ENCODE data around the gene MCF2L.

Gene MCF2L

DNA sequence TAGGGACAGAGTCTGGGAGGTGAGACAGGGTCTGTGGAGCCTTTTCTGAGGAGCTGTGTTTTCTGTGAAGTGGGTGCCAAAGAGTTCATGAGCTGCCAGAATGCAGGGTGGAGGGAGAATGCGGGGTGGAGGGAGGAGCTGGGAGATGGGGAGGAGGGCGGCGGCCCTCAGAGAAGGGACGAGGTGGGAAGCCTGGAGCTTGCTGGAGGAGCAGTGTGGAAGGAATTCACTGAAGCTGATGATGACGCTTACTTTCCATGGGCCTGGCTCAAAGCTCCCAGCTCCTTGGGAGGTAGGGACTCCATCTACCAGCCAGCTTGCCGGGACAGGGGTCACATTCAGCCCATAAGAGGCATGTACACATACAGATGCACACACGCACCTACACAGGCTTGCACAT is 62.5 kb downstream of the MCF2L start:
- DNase-seq (ENCODE audit: low spot score): no peak

DNA sequence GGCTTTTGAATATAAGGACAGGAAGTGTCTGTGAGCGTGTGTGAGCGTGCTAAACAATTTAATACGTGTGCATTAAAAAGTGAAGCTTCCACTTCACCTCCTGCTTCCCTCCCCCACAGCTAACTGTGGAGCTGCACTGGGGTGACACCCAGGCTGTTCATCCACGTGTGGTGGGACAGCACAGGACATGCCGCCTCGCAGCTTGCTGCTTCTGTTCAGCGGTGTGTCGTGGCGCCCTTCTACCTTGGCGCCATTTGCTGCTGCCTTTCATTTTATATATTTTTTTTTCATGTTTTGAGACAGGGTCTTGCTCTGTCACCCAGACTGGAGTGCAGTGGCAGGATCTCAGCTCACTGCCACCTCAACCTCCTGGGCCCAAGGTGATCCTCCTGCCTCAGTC is 63.3 kb downstream of the MCF2L start:
- no peak for DNase-seq (ENCODE audit: low spot score)

- DNase-seq (ENCODE audit: low spot score): no peak
Measured at GRCh38 chr13:113033054-113033850, 64.2 kb downstream of the MCF2L start.

- peak; percentile 26 for DNase-seq (ENCODE audit: low spot score)
Measured at GRCh38 chr13:113034451-113035212, 65.6 kb downstream of the MCF2L start.

DNA sequence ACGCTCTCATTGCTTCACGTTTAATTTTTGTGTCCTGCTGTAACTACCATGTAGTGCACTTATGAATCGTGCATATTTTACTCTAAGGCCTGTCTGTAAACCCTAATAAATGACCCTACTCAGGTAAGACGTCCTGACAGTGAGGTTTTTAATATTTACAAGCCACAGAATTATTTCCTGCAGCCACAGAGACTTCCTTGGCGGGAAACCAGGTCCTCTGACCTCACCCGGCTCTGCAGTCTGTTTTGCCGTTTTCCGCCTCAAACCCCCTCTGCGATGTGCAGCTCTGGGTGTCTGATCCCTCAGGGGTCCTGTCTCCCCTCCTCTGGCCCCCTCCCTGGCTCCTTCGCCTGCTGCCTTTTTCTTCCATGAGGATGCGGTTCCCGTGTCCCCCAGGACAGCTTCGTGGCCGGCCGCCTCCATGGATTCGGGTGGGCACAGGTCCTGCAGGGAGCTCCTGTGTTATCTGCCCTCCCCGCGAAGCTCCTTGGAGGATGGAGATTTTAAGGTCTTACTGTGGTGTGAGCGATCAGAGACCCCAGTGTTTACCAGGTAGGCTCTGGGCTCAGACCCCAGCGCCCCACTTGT is 66.3 kb downstream of the MCF2L start:
- DNase-seq (ENCODE audit: low spot score): no peak

DNA sequence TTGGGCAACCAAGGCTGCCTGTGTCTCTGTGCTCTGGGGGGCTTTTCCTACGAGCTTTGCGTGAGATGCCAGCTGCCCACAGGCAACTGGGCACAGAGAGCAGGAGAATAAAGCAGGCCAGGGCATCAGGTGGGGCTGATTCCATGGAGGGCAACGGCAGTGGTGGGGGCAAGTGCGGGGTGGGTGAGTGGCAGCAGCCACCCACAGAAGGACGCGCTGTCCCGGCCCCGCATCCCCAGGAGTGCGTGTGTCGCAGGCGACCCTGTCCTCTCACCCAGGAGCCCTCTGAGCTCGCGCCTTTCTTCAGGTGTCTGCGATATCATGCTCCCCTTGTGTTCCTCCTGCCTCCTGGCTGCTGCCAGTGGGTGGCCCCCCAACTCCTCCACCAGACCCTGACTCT is 67.4 kb downstream of the MCF2L start:
- no peak for DNase-seq (ENCODE audit: low spot score)

DNA sequence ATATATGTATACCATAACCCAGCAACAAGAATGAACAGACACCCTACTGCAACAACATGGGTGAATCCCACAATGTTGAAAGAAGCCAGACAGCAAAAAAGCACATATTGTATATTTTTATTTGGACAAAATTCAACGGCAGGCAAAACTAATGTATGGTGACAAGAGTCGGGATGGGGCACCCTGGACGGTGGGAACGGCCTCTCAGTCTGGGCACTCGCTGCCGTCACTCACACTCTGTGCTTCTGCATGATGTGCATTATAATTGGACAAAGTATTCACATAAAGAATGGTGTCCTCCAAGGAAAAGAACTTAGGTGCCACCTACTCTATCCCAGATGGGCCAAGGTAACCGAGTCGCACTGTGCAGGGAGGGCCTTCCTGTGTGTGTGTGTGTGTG is 71.0 kb downstream of the MCF2L start:
- DNase-seq (ENCODE audit: low spot score): no peak

DNA sequence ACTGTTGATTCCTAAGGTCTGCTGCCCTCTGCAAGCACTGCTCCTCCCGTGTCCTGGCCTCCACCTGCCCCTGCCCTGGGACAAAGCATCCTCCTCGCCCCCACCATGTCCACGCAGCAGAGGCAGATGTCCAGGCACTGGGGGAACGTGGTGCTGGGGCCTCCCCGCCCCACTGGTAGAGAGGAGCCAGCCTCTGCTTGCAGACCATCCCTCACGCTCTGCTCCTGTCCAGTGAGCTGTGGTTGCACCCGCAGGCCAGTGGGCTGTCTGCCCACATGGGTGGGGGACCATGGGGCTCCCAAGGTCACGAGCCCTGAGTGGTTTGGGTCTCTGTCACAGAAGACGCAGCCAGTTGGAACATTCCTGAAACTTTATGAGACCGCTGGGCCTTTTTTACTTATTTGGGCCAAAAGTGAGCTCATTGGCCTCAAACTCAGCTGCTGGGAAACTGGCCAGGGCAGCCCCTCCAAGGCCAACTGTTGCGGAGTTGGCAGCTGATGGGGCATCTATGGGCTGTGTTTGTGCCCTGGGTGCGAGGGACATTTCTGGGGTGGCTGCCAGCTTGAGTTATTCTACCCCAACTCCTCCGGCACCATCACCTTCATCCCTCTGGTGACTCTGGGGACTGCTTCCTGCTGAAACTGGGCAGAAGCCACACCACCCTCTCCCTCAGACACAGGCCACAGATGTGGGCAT is 71.7 kb downstream of the MCF2L start:
- DNase-seq (ENCODE audit: low spot score): no peak

- DNase-seq (ENCODE audit: low spot score): no peak
Measured at GRCh38 chr13:113041293-113041690, 72.3 kb downstream of the MCF2L start.

DNA sequence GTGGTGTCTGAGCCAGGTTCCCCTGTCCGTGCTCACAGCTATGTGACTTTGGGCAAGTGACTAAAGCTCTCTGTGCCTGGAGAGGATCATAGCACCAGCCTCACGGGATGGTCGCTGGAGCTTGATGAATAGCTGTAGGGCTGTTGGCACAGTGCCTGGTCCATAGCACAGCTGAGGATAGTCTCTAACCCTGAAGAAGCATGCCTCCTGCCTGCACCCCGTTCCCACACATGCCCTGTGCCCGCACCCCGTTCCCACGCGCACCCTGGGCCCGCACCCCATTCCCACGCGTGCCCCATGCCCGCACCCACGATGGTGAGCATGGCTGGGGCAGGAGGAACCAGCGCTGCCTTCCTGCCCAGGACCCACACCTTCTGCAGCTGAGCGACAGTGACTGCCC is 72.9 kb downstream of the MCF2L start:
- DNase-seq (ENCODE audit: low spot score): no peak

DNA sequence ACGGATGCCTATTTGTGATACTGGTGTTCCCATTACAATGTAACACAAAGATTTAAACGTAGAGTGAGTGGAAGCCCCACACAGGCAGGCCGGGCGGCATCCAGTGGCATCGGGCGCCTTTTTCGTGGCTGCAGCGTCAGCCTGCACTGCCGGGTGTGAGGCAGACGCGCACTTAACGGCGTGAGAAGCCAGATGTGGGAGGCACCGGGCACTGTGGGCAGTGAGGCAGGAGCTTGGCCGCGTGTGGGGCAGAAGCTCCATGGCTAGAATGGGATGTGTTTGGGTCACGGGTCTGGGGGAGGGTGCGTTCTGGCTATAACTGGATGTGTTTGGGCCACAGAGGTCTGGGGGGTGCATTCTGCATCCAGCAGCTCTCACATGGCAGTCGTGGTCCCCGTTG is 73.4 kb downstream of the MCF2L start:
- DNase-seq (ENCODE audit: low spot score): no peak

GRCh38 chr13:113043001-113043630 is 74.1 kb downstream of the MCF2L start:
- DNase-seq (ENCODE audit: low spot score): no peak

- DNase-seq (ENCODE audit: low spot score): no peak
Measured at GRCh38 chr13:113043931-113044330, 74.9 kb downstream of the MCF2L start.

DNA sequence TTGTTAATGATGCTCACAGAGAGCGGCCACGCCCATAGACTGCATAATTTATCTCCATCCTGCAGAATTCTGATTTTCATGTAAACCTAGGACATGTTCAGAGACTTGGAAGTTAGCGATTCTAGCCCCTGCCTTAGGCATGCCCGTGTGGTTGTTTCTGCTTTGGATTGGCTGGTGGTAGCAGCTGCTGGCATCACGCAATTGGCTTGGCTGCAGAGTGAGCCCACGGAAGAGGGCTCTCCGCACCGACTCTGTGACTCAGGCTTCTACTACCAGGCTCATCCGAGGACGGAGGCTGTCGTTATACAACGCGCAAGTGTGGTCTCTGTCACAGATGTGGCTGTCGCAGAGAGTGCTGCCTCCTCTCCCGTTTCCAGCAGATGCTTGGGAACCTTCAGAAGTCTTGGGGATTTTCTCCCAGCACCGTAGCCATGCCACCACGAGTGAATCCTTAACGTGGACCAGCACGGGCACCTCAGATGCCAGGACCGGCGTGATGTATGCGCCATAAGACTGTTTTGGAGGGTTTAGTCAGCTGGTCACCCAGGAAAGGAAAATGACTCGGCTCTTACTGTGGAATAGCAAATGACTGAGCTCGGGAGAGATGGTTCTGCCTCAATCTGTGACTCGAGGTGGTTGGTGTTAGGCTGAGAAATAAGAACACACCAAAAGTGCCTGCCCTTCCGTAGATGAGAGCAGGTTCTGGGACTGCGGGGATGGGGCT is 75.5 kb downstream of the MCF2L start:
- no peak for DNase-seq (ENCODE audit: low spot score)

- no peak for DNase-seq (ENCODE audit: low spot score)
Measured at GRCh38 chr13:113045251-113046127, 76.5 kb downstream of the MCF2L start.

DNA sequence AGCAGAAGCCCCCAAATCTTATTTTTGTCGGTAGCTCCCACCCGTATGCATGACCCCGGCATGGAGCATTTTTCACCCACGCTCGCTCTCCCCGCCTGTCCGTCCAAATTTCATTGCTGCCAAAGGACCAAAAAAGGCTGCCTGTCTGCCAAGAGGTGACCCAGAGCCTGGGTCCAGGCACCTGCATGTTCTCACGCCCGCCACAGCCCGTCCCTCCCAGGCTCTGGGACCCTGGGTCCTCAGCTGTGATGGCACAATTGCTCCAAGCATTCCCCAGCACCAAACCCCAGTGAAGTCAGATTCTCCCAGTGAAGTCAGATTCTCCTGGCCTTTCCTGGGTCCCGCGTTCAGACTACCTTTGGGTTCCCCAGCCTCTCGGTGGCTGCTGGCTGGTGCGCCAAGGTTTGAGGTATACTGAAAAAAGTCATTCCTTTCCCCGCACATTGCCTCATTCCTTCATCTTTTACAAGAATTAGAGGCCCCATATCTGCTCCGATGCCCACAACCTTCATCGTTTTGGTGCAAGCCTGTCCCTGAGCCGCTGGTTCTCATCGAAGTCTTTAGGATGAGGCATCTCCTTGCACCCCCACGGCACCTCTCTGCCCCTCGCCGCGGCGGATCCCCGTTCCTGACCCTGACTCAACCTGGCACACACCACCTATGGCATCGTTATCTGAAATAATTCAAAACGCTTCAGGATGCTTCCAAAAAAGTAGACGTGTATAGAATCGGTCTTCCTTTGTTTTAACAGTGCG is 77.3 kb downstream of the MCF2L start:
- no peak for DNase-seq (ENCODE audit: low spot score)

DNA sequence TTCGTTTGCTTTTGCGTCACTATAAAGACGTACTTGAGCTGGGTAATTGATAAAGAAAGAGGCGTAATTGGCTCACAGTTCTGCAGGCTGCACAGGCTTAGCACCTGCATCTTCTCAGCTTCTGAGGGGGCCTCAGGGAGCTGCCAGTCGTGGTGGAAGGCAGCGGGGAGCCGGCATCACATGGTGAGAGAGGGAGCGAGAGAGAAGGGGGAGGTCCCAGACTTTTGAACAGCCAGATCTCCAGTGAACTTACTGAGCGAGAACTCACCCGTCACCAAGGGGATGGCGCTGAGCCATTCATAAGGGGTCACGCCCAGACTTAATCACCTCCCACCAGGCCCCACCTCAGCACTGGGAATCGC is 77.8 kb downstream of the MCF2L start:
- no peak for DNase-seq (ENCODE audit: low spot score)

- DNase-seq (ENCODE audit: low spot score): no peak
Measured at GRCh38 chr13:113047587-113047986, 78.6 kb downstream of the MCF2L start.

- DNase-seq (ENCODE audit: low spot score): no peak
Measured at GRCh38 chr13:113048766-113049165, 79.8 kb downstream of the MCF2L start.

GRCh38 chr13:113049521-113049941 is 80.5 kb downstream of the MCF2L start:
- DNase-seq (ENCODE audit: low spot score): no peak
